EL (cell line): ENCODE results near the gene ZFAND2A.

Experiments
- DNase-seq: peaks from one replicate; pipeline ENCODE4 v3.0.0-alpha.2; 2016

ZFAND2A gene

GRCh38 chr7:1104516-1105179 lies 55.3 kb downstream of the ZFAND2A start:
- DNase-seq = no peak

GRCh38 chr7:1103789-1104515 lies 56.0 kb downstream of the ZFAND2A start:
- DNase-seq = no peak

DNA sequence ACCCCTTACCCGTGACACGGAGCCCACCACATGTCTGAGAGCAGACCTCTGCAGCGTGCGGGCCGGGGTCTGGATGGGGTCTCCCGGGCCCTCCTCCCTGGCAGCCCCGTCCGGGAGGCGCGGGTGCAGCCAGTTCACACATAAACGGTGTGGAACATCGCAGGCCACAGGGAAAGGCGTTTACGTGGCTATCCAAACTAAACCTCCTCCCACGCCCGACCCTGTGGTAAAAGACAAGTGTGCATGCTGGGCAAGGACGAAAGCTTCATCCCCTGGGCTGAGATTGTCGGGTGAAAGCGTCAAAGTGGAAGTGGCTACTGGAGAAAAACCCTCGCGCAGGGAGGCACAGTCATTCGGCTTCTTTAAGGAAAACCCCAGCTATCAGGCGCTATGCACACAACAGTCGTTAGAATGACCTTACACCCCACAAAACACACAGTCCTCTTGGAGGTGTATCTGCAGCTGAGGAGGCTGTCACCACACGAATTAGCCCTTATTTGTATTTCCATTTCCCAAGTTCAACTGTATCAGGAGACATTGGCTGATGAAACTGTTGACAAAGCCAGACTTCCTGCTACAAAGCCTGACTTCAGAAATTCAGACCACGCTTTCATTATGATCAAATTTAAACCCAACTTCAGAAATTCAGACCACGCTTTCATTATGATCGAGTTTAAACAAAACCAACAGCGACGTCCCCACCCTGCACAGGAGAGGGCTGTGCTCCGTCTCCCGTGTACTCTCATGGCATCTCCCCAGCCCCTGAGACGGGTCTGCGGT lies 56.8 kb downstream of the ZFAND2A start:
- no peak for DNase-seq
